ENCODE data around the gene SOX5.

GRCh38 chr12:23887055-23887835 lies 62.2 kb downstream of the SOX5 start:
- TF ChIP-seq CTCF (conservative IDR thresholded peaks at IDR 0.05; ENCODE audit: low read depth in 2 of 2) = no peak
- no peak for TF ChIP-seq REST (IDR thresholded peaks at IDR 0.05; ENCODE audit: unreplicated experiment)
- no peak for TF ChIP-seq JUNB (IDR thresholded peaks at IDR 0.05; ENCODE audit: unreplicated experiment)
- no peak for TF ChIP-seq EZH2 (IDR thresholded peaks at IDR 0.05; ENCODE audit: low read depth, unreplicated experiment)
- no peak for TF ChIP-seq ETS1 (IDR thresholded peaks at IDR 0.05)
- TF ChIP-seq POLR2AphosphoS5 (IDR thresholded peaks at IDR 0.05; ENCODE audit: low read depth) = no peak
